Neural progenitor cell (in vitro differentiated cells): ENCODE measurements around the gene PHTF1. TPM values are rescaled to one million over a fixed set of nuclear protein-coding genes. Genes with fewer than 3 reads are reported as not detected.

Source experiments
- DNase-seq: peaks from one replicate; pipeline ENCODE4 v3.0.0-alpha.2; 2016; ENCODE audit warnings: low spot score
- H2AFZ ChIP-seq: fragments of 200-600 bp; sonication (generic); replicated peaks from 2 replicates; pipeline ENCODE4 v1.6.1; 2016; ENCODE audit warnings: antibody characterized with exemption
- H3F3A ChIP-seq: fragments of 200-600 bp; sonication (generic); 2 replicates; pipeline ENCODE4 v1.6.1; 2016; ENCODE audit warnings: antibody characterized with exemption, low read depth
- H3K27ac ChIP-seq: fragments of 200-600 bp; sonication (generic); 2 replicates; pipeline ENCODE4 v1.5.1; 2016; ENCODE audit warnings: mild to moderate bottlenecking
- H3K27me3 ChIP-seq: fragments of 200-600 bp; sonication (generic); 2 replicates; pipeline ENCODE4 v1.6.1; 2016; ENCODE audit warnings: mild to moderate bottlenecking, moderate library complexity
- H3K36me3 ChIP-seq: fragments of 200-600 bp; sonication (generic); 2 replicates; pipeline ENCODE4 v1.5.1; 2016
- H3K4me1 ChIP-seq: fragments of 200-600 bp; sonication (generic); 2 replicates; pipeline ENCODE4 v1.6.1; 2016; ENCODE audit warnings: mixed run types
- H3K4me2 ChIP-seq: fragments of 200-600 bp; sonication (generic); 2 replicates; pipeline ENCODE4 v1.6.1; 2016
- H3K4me3 ChIP-seq: fragments of 200-600 bp; sonication (generic); 2 replicates; pipeline ENCODE4 v1.5.1; 2016
- H3K79me2 ChIP-seq: fragments of 200-600 bp; sonication (generic); 2 replicates; pipeline ENCODE4 v1.6.1; 2016; ENCODE audit warnings: low read depth
- H3K9ac ChIP-seq: fragments of 200-600 bp; sonication (generic); 2 replicates; pipeline ENCODE4 v1.6.1; 2016
- H3K9me3 ChIP-seq: fragments of 200-600 bp; sonication (generic); 2 replicates; pipeline ENCODE4 v1.5.1; 2016; ENCODE audit warnings: low read depth
- H4K20me1 ChIP-seq: fragments of 200-600 bp; sonication (generic); 2 replicates; pipeline ENCODE4 v1.6.1; 2016; ENCODE audit warnings: low read depth
- H3K27ac Mint-ChIP-seq: 3 replicates; pipeline ENCODE4 v1.8.0; 2021; ENCODE audit warnings: mixed read lengths
- H3K27me3 Mint-ChIP-seq: 2 replicates; pipeline ENCODE4 v1.8.0; 2022; ENCODE audit warnings: low read depth, mild to moderate bottlenecking, inconsistent platforms, moderate library complexity, mixed read lengths; ENCODE audit not compliant: insufficient read depth
- H3K36me3 Mint-ChIP-seq: 3 replicates; pipeline ENCODE4 v1.8.0; 2021; ENCODE audit warnings: mixed read lengths
- H3K4me1 Mint-ChIP-seq: 3 replicates; pipeline ENCODE4 v1.8.0; 2021; ENCODE audit warnings: mixed read lengths
- H3K4me3 Mint-ChIP-seq: 3 replicates; pipeline ENCODE4 v1.8.0; 2021; ENCODE audit warnings: mild to moderate bottlenecking, moderate library complexity, mixed read lengths
- H3K9me3 Mint-ChIP-seq: 3 replicates; pipeline ENCODE4 v1.8.0; 2020; ENCODE audit warnings: mixed read lengths
- CTCF ChIP-seq: fragments of 200-600 bp; sonication (generic); IDR thresholded peaks from 2 replicates; pipeline ENCODE4 v1.5.1; 2017; ENCODE audit warnings: antibody characterized with exemption, mild to moderate bottlenecking
- EZH2 ChIP-seq: fragments of 200-600 bp; sonication (generic); IDR thresholded peaks from 2 replicates; pipeline ENCODE4 v1.6.1; 2017; ENCODE audit warnings: antibody characterized with exemption, mild to moderate bottlenecking, moderate library complexity
- EZH2phosphoT487 ChIP-seq: fragments of 200-600 bp; sonication (generic); IDR thresholded peaks from 2 replicates; pipeline ENCODE4 v1.6.1; 2017; ENCODE audit warnings: antibody characterized with exemption
- total RNA-seq: library from RNA; depleted of rRNA; stranded (reverse); fragments of >200 nt; gene quantifications from 2 replicates; pipeline ENCODE4 v1.2.3, GENCODE V29; 2015; ENCODE audit warnings: low replicate concordance

The PHTF1 gene
- total RNA-seq, 1 donor from 2014 or later, result 76.8 TPM

GRCh38 chr1:113675302-113675701, 84.0 kb downstream of the PHTF1 start:
- H3K4me2 ChIP-seq, result no peak overlapping the region
- no peak overlapping the region for H3K9ac ChIP-seq
- H3K27ac ChIP-seq, result no peak overlapping the region
- no peaks in the 10 kb centered on the region for H3K27me3 Mint-ChIP-seq
- H3K79me2 ChIP-seq, result no peaks in the 10 kb centered on the region
- no peak for DNase-seq
- no peaks in the 10 kb centered on the region for H3F3A ChIP-seq
- H3K27me3 ChIP-seq, result no peaks in the 10 kb centered on the region
- H4K20me1 ChIP-seq, result no peaks in the 10 kb centered on the region
- H2AFZ ChIP-seq, result no peak overlapping the region
- no peak overlapping the region for H3K4me3 ChIP-seq
- H3K9me3 ChIP-seq, result no peaks in the 10 kb centered on the region
- H3K27ac Mint-ChIP-seq, result no peak overlapping the region
- H3K36me3 ChIP-seq, result no peaks in the 10 kb centered on the region
- H3K4me1 ChIP-seq, result no peaks in the 10 kb centered on the region
- TF ChIP-seq EZH2phosphoT487, result no peak
- no peak for TF ChIP-seq EZH2
- TF ChIP-seq CTCF, result no peak
- peaks cover 3% of the 10 kb centered on the region for H3K36me3 Mint-ChIP-seq
- no peaks in the 10 kb centered on the region for H3K9me3 Mint-ChIP-seq
- H3K4me1 Mint-ChIP-seq, result no peaks in the 10 kb centered on the region
- H3K4me3 Mint-ChIP-seq, result no peak overlapping the region

- DNase-seq, result no peak
- Histone ChIP-seq H4K20me1 (no peaks in the 10 kb centered on the region), H3K79me2 (no peaks in the 10 kb centered on the region), H3K4me2 (no peak overlapping the region), H3F3A (no peaks in the 10 kb centered on the region), H3K4me3 (no peak overlapping the region), H3K9me3 (no peaks in the 10 kb centered on the region), H3K27me3 (no peaks in the 10 kb centered on the region), H3K4me1 (no peaks in the 10 kb centered on the region), H3K27ac (no peak overlapping the region), H2AFZ (no peak overlapping the region), H3K9ac (no peak overlapping the region), H3K36me3 (no peaks in the 10 kb centered on the region)
- no peak for TF ChIP-seq EZH2phosphoT487
- TF ChIP-seq CTCF, result no peak
- TF ChIP-seq EZH2, result no peak
- no peaks in the 10 kb centered on the region for H3K4me1 Mint-ChIP-seq
- no peak overlapping the region for H3K4me3 Mint-ChIP-seq
- peaks cover 1% of the 10 kb centered on the region for H3K36me3 Mint-ChIP-seq
- no peaks in the 10 kb centered on the region for H3K9me3 Mint-ChIP-seq
- no peaks in the 10 kb centered on the region for H3K27me3 Mint-ChIP-seq
- no peak overlapping the region for H3K27ac Mint-ChIP-seq
Observed at GRCh38 chr1:113674591-113674990, 84.7 kb downstream of the PHTF1 start.

- H3K9me3 Mint-ChIP-seq, result no peaks in the 10 kb centered on the region
- no peaks in the 10 kb centered on the region for H3K9me3 ChIP-seq
- H3K27ac ChIP-seq, result no peak overlapping the region
- TF ChIP-seq EZH2, result no peak
- no peaks in the 10 kb centered on the region for H3K36me3 ChIP-seq
- no peak overlapping the region for H2AFZ ChIP-seq
- no peaks in the 10 kb centered on the region for H3K27me3 ChIP-seq
- no peak overlapping the region for H3K4me3 Mint-ChIP-seq
- H3K27ac Mint-ChIP-seq, result no peak overlapping the region
- no peak overlapping the region for H3K4me3 ChIP-seq
- H3K4me1 ChIP-seq, result no peaks in the 10 kb centered on the region
- no peak overlapping the region for H3K9ac ChIP-seq
- H3K27me3 Mint-ChIP-seq, result no peaks in the 10 kb centered on the region
- H3K79me2 ChIP-seq, result no peaks in the 10 kb centered on the region
- H4K20me1 ChIP-seq, result no peaks in the 10 kb centered on the region
- DNase-seq, result no peak
- H3K36me3 Mint-ChIP-seq, result peaks cover 10% of the 10 kb centered on the region
- no peaks in the 10 kb centered on the region for H3F3A ChIP-seq
- H3K4me2 ChIP-seq, result no peak overlapping the region
- no peaks in the 10 kb centered on the region for H3K4me1 Mint-ChIP-seq
Observed at GRCh38 chr1:113672491-113672890, 86.8 kb downstream of the PHTF1 start.

- no peaks in the 10 kb centered on the region for H3K27me3 Mint-ChIP-seq
- Histone ChIP-seq H3K27ac (no peak overlapping the region), H3K79me2 (no peaks in the 10 kb centered on the region), H3K27me3 (no peaks in the 10 kb centered on the region), H3K9me3 (no peaks in the 10 kb centered on the region), H3K4me2 (no peak overlapping the region), H4K20me1 (no peaks in the 10 kb centered on the region), H2AFZ (no peak overlapping the region), H3K36me3 (no peaks in the 10 kb centered on the region), H3K4me1 (no peaks in the 10 kb centered on the region), H3K9ac (no peak overlapping the region), H3K4me3 (no peak overlapping the region), H3F3A (no peaks in the 10 kb centered on the region)
- no peak overlapping the region for H3K27ac Mint-ChIP-seq
- H3K4me1 Mint-ChIP-seq, result no peaks in the 10 kb centered on the region
- H3K36me3 Mint-ChIP-seq, result peaks cover 18% of the 10 kb centered on the region
- no peak for DNase-seq
- H3K9me3 Mint-ChIP-seq, result peaks cover 2% of the 10 kb centered on the region
- TF ChIP-seq CTCF, result no peak
- no peak for TF ChIP-seq EZH2
- TF ChIP-seq EZH2phosphoT487, result no peak
- H3K4me3 Mint-ChIP-seq, result no peak overlapping the region
Observed at GRCh38 chr1:113670650-113671049, 88.6 kb downstream of the PHTF1 start.
